GM23248 (cell line): ENCODE measurements around the gene APCDD1. TPM values are rescaled to one million over a fixed set of nuclear protein-coding genes. Genes with fewer than 3 reads are reported as not detected.

Experiments
- DNase-seq: peaks from one replicate; pipeline ENCODE4 v3.0.0-alpha.2; 2015
- H2AFZ ChIP-seq: fragments of 200-600 bp; sonication (generic); 2 replicates; pipeline ENCODE4 v1.6.1; 2016; ENCODE audit warnings: antibody characterized with exemption
- H3F3A ChIP-seq: fragments of 200-600 bp; sonication (generic); 2 replicates; pipeline ENCODE4 v1.6.1; 2016; ENCODE audit warnings: mild to moderate bottlenecking, antibody characterized with exemption, mixed run types; ENCODE audit not compliant: insufficient read depth
- H3K27ac ChIP-seq: fragments of 200-600 bp; sonication (generic); 2 replicates; pipeline ENCODE4 v1.5.1; 2016; ENCODE audit warnings: mild to moderate bottlenecking
- H3K27me3 ChIP-seq: fragments of 200-600 bp; sonication (generic); replicated peaks from 2 replicates; pipeline ENCODE4 v1.6.1; 2016; ENCODE audit warnings: mild to moderate bottlenecking; ENCODE audit not compliant: insufficient read depth
- H3K36me3 ChIP-seq: fragments of 200-600 bp; sonication (generic); 2 replicates; pipeline ENCODE4 v1.6.1; 2016; ENCODE audit warnings: low read depth, mild to moderate bottlenecking
- H3K4me1 ChIP-seq: fragments of 200-600 bp; sonication (generic); 2 replicates; pipeline ENCODE4 v1.6.1; 2016; ENCODE audit warnings: mild to moderate bottlenecking; ENCODE audit not compliant: insufficient read depth
- H3K4me2 ChIP-seq: fragments of 200-600 bp; sonication (generic); one replicate; pipeline ENCODE4 v1.6.1; 2016; ENCODE audit warnings: mild to moderate bottlenecking; ENCODE audit not compliant: unreplicated experiment
- H3K4me3 ChIP-seq: fragments of 200-600 bp; sonication (generic); 2 replicates; pipeline ENCODE4 v1.5.1; 2016; ENCODE audit warnings: mild to moderate bottlenecking
- H3K79me2 ChIP-seq: fragments of 200-600 bp; sonication (generic); 2 replicates; pipeline ENCODE4 v1.6.1; 2016; ENCODE audit warnings: mild to moderate bottlenecking; ENCODE audit not compliant: insufficient read depth
- H3K9ac ChIP-seq: fragments of 200-600 bp; sonication (generic); 2 replicates; pipeline ENCODE4 v1.6.1; 2016; ENCODE audit warnings: mild to moderate bottlenecking
- H3K9me2 ChIP-seq: fragments of 200-600 bp; sonication (generic); 2 replicates; pipeline ENCODE4 v1.6.1; 2016; ENCODE audit warnings: mixed run types, mild to moderate bottlenecking, moderate library complexity; ENCODE audit not compliant: insufficient read depth
- H3K9me3 ChIP-seq: fragments of 200-600 bp; sonication (generic); one replicate; pipeline ENCODE4 v1.6.1; 2017; ENCODE audit warnings: low read depth
- H4K20me1 ChIP-seq: fragments of 200-600 bp; sonication (generic); 2 replicates; pipeline ENCODE4 v1.6.0; 2016; ENCODE audit not compliant: insufficient read depth
- EZH2 ChIP-seq: fragments of 200-600 bp; sonication (generic); IDR thresholded peaks from 2 replicates; pipeline ENCODE4 v1.6.1; 2018; ENCODE audit warnings: antibody characterized with exemption, mild to moderate bottlenecking; ENCODE audit not compliant: insufficient read depth, poor library complexity, severe bottlenecking
- EZH2phosphoT487 ChIP-seq: fragments of 200-600 bp; sonication (generic); IDR thresholded peaks from 2 replicates; pipeline ENCODE4 v1.6.1; 2018; ENCODE audit warnings: antibody characterized with exemption, moderate library complexity, mild to moderate bottlenecking, low read depth; ENCODE audit not compliant: insufficient read depth
- WGBS, 2 experiments: methylation state at CpG; one replicate each; pipeline ENCODE4 v1.1.6; 2015 to 2017; ENCODE audit warnings: low lambda C conversion rate in 2 of 2, low coverage in 1 of 2; ENCODE audit errors: missing lambda C conversion rate in 2 of 2; 5-methylcytosine and 5-hydroxymethylcytosine counted together
- in situ Hi-C: fragments of 300-500 bp; cut with MboI; formaldehyde crosslinking; loops from 2 replicates; pipeline ENCODE4 v1.15.0; 2020
- polyA plus RNA-seq: library from polyadenylated mRNA; unstranded; fragments of >200 nt; fragmentation: Nextera tagmentation; extraction: Ambion mirVana; gene quantifications from 2 replicates; pipeline ENCODE4 v1.2.1, GENCODE V29; 2016
- total RNA-seq: library from RNA; depleted of rRNA; stranded (reverse); fragments of >200 nt; shearing (Covaris generic); gene quantifications from 2 replicates; pipeline ENCODE4 v1.2.3, GENCODE V29; 2014

APCDD1 gene
- total and polyA plus RNA-seq, 2 experiments from 2014 or later: 0.30 TPM; not detected in 1

DNA sequence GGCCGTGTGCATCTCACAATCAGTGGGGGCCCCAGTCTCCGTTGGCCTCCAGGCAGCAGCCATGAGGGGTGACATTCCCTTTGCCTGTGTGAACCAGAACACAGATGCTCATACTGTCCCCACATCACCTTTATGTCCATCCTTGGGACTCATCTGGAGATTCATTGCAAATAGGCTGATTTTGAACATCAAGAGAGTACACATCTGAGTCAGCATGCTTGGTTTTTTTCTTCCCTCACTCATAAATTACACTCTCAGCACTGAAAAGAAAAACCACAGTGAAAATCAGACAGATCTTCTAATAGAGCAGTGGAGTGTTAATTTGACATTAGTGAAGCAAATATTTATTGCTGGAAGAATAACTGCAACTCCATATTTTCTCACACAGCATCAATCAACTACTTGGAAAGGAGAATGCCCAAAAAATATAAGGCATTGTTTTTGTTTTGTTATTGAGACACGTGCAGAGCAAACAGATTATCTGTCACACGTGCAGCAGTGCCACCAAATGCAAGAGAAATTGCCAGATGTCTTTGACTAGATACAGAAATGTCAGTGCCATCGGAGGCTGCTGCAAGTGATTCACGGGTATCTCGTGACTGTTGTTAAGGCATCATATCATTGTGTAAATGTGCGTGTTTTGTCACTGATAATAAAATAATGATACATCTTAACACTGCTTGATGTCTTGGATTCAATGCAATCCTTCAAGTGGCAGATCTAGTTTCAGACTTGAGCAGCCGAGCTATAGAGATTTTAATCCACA, 10.9 kb downstream of the APCDD1 start:
- no peak overlapping the region for H2AFZ ChIP-seq
- DNase-seq: peak; percentile 17
- no peak overlapping the region for H3K4me3 ChIP-seq
- no peaks in the 10 kb centered on the region for H3F3A ChIP-seq
- no peaks in the 10 kb centered on the region for H4K20me1 ChIP-seq
- H3K36me3 ChIP-seq: no peaks in the 10 kb centered on the region
- H3K4me2 ChIP-seq: no peak overlapping the region
- no peaks in the 10 kb centered on the region for H3K9me3 ChIP-seq
- H3K4me1 ChIP-seq: no peaks in the 10 kb centered on the region
- H3K27me3 ChIP-seq: no peaks in the 10 kb centered on the region; the same call in none of the 2 replicates
- no peak overlapping the region for H3K9ac ChIP-seq
- in situ Hi-C loops: no loop called here
- no peak overlapping the region for H3K27ac ChIP-seq
- H3K9me2 ChIP-seq: no peaks in the 10 kb centered on the region
- WGBS, 2 experiments: 29 to 33% methylated on average over 9 of the region's 9 CpGs
- no peaks in the 10 kb centered on the region for H3K79me2 ChIP-seq
- TF ChIP-seq EZH2phosphoT487 (no peak), EZH2 (no peak)

DNA sequence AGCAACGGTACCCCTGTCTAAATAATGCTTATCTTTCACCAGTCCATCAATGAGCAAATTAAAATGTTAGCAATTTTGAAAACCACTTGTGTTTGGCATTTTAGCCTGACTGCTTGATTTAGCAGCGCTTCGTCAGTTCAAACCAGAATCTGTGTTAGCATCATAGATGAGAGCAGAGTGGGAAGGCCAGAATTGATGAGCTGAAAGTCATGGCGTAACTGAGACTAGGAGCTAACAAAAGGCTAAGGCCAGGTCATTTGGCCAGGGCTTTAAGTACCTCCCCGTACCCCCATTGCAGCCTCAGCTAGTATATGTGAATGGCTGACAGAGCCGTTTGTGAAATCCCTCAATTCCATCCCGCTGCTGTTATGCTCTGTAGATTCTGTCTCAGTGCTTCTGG, 16.0 kb downstream of the APCDD1 start:
- no peak overlapping the region for H3K9ac ChIP-seq
- H3F3A ChIP-seq: no peaks in the 10 kb centered on the region
- DNase-seq: no peak
- no peaks in the 10 kb centered on the region; the same call in none of the 2 replicates for H3K27me3 ChIP-seq
- H3K27ac ChIP-seq: no peak overlapping the region
- no peaks in the 10 kb centered on the region for H3K9me2 ChIP-seq
- no peaks in the 10 kb centered on the region for H3K36me3 ChIP-seq
- no peak for TF ChIP-seq EZH2phosphoT487
- TF ChIP-seq EZH2: no peak
- no peaks in the 10 kb centered on the region for H3K4me1 ChIP-seq
- no peaks in the 10 kb centered on the region for H3K9me3 ChIP-seq
- H3K4me2 ChIP-seq: no peak overlapping the region
- H3K79me2 ChIP-seq: no peaks in the 10 kb centered on the region
- no peak overlapping the region for H3K4me3 ChIP-seq
- in situ Hi-C loops: no loop called here
- H4K20me1 ChIP-seq: no peaks in the 10 kb centered on the region
- WGBS, 2 experiments: 85 to 87% methylated on average over 7 of the region's 7 CpGs
- H2AFZ ChIP-seq: no peak overlapping the region

DNA sequence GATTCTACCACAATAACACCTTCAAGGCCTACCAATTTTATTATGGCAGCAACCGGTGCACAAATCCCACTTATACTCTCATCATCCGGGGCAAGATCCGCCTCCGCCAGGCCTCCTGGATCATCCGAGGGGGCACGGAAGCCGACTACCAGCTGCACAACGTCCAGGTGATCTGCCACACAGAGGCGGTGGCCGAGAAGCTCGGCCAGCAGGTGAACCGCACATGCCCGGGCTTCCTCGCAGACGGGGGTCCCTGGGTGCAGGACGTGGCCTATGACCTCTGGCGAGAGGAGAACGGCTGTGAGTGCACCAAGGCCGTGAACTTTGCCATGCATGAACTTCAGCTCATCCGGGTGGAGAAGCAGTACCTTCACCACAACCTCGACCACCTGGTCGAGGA, 17.1 kb downstream of the APCDD1 start:
- no peaks in the 10 kb centered on the region for H4K20me1 ChIP-seq
- no peak overlapping the region for H2AFZ ChIP-seq
- H3K36me3 ChIP-seq: no peaks in the 10 kb centered on the region
- H3K79me2 ChIP-seq: no peaks in the 10 kb centered on the region
- no peak overlapping the region for H3K9ac ChIP-seq
- H3K9me2 ChIP-seq: no peaks in the 10 kb centered on the region
- no peak for DNase-seq
- H3K4me2 ChIP-seq: no peak overlapping the region
- peaks cover 10% of the 10 kb centered on the region for H3K27me3 ChIP-seq
- H3K4me3 ChIP-seq: no peak overlapping the region
- H3K9me3 ChIP-seq: no peaks in the 10 kb centered on the region
- H3K4me1 ChIP-seq: no peaks in the 10 kb centered on the region
- 74 to 79% methylated on average over 22 of the region's 22 CpGs for WGBS, 2 experiments
- no peak for TF ChIP-seq EZH2
- TF ChIP-seq EZH2phosphoT487: no peak
- no peak overlapping the region for H3K27ac ChIP-seq
- no peaks in the 10 kb centered on the region for H3F3A ChIP-seq
- in situ Hi-C loops: no loop called here

DNA sequence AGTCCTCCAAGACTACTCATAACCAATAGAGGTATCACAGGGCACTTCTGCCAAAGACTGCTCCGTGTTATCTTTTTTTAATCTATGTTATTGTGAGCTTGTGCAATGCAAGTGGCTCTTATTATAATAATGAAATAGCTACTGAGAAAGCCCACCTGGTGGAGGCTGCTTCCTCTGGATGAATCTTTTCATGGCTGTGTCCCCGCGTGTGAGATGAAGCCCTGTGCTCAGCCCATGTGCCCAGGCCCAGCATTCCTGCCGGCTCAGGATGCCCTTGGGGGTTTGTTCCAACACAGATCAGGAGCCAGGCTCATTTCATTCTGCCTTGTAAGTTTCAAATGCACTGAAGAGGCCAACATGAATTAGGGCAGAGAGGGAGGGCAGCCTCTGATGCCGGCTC, 18.7 kb downstream of the APCDD1 start:
- H2AFZ ChIP-seq: no peak overlapping the region
- H3K27me3 ChIP-seq: peaks cover 21% of the 10 kb centered on the region
- H3K4me3 ChIP-seq: no peak overlapping the region
- DNase-seq: no peak
- H3F3A ChIP-seq: no peaks in the 10 kb centered on the region
- no peaks in the 10 kb centered on the region for H3K9me3 ChIP-seq
- H4K20me1 ChIP-seq: no peaks in the 10 kb centered on the region
- H3K4me1 ChIP-seq: no peaks in the 10 kb centered on the region
- no peak overlapping the region for H3K9ac ChIP-seq
- H3K9me2 ChIP-seq: no peaks in the 10 kb centered on the region
- 70 to 76% methylated on average over 5 of the region's 5 CpGs for WGBS, 2 experiments
- TF ChIP-seq EZH2 (no peak), EZH2phosphoT487 (no peak)
- no peaks in the 10 kb centered on the region for H3K36me3 ChIP-seq
- no peak overlapping the region for H3K4me2 ChIP-seq
- H3K79me2 ChIP-seq: no peaks in the 10 kb centered on the region
- in situ Hi-C loops: no loop called here
- no peak overlapping the region for H3K27ac ChIP-seq
